Measurements from ENCODE around the gene HADH.
A peak's percentile ranks its signal among the peaks of the same experiment; 100 is the strongest.
"Not testable (repeated sequence)": the region's sequence is repeated elsewhere in the genome, so short reads cannot be mapped to it uniquely, and the experiment has no call there.

HADH gene

DNA sequence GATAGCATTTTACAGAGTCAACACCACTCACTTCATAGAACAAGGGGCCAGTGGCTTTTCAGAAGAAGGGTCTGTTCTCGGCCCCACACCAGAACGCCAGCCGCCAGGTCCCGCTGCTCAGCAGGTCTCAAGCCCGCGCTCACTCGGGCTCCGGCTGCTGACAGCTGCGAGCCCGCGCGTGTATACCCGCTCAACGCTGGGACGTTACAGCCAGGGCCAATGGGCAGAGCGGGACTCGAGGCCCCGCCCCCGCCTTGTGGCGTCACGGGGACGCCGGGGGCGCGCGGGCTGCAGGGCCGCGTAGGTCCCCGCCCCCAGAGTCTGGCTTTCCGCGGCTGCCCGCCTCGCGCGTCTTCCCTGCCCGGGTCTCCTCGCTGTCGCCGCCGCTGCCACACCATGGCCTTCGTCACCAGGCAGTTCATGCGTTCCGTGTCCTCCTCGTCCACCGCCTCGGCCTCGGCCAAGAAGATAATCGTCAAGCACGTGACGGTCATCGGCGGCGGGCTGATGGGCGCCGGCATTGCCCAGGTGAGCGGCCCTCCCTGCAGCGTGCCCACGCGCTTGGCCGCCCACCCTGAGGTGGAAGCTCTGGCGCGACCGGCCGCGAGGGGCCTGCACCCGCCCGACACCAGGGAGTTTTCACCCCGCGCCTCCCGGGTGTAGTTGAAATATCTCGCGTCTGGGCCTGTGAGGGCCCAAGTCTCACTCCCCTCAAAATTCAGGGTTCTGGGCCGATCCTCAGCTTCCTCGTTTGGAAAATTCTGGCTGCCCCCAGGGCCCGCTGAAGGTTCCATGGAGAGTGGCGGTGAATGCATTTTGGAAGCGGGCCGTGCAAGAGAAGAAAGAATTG is at the start of gene HADH:
Gene HADH (plus strand): TSS at position 353 of the 850 bp plus-strand sequence. CDS start 44 bp downstream, at position 397.
- TF ChIP-seq, protein P1, sequence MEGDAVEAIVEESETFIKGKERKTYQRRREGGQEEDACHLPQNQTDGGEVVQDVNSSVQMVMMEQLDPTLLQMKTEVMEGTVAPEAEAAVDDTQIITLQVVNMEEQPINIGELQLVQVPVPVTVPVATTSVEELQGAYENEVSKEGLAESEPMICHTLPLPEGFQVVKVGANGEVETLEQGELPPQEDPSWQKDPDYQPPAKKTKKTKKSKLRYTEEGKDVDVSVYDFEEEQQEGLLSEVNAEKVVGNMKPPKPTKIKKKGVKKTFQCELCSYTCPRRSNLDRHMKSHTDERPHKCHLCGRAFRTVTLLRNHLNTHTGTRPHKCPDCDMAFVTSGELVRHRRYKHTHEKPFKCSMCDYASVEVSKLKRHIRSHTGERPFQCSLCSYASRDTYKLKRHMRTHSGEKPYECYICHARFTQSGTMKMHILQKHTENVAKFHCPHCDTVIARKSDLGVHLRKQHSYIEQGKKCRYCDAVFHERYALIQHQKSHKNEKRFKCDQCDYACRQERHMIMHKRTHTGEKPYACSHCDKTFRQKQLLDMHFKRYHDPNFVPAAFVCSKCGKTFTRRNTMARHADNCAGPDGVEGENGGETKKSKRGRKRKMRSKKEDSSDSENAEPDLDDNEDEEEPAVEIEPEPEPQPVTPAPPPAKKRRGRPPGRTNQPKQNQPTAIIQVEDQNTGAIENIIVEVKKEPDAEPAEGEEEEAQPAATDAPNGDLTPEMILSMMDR (IDR thresholded peaks at IDR 0.05; ENCODE audit: borderline replicate concordance, control extremely low read depth, extremely low read depth, insufficient read depth, missing control alignments): no peak
- peak; percentile 97 for DNase-seq (ENCODE audit: low spot score)
- in situ Hi-C loops (cut with MboI; ENCODE audit: low sequenced_read_pairs, unreplicated experiment): no loop called here

DNA sequence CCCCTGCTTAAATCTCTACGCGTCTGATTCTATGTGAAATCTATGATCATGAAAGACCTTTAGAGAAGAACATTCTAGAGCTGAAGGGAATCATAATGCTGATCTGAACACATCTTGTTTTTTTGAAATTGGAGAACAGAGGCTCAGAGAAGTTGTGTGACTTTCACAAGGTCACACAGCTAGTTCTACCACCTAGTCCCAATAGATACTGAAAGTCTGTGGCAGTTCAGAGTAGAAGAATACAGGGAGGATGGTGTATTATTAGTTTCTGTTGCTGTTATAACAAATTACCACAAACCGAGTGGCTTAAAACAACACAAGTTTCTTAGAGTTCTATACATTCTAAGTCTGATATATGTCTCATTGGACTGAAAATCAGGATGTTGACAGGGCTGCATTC is 43.9 kb upstream of the HADH start:
- in situ Hi-C loops (cut with MboI; ENCODE audit: low sequenced_read_pairs, unreplicated experiment): no loop called here
- TF ChIP-seq, protein P1 (IDR thresholded peaks at IDR 0.05; ENCODE audit: borderline replicate concordance, control extremely low read depth, extremely low read depth, insufficient read depth, missing control alignments): no peak
- DNase-seq (ENCODE audit: low spot score): no peak

DNA sequence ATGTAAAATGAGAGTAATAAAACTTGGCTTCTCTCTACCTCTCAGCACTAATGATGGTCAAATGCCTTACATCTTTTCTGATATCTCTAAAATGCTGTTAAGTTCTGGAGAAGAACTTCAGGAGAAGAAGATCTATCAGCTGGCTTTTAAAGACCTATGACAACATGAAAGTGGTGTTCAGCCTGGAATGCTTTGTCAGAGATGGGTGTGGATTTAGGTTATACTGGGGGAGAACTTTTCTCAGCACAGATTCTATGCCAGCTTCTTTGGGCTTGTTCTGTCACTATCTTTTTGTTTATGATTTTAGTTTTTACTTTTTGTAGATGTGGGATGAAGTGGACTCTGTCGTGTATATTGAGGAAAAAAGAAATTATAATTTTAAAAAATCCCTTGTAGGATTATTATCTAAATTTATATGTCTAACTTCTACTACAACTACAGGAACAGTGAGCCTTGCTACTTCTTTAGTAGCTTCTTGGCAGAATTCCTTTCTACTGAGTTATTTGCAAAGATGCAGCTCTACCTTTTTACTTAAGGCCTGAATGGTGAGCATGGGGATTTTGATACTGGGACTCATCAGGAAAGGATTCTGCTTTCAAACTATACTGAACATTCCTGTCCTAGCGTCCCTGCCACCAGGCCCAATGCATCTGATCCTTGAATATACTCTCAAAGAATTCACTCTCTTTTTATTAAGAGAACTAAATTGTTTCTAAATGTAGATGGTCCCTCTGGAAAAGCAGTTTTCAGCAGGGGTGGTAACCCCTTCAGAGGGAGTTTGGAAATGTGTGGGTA is 38.7 kb upstream of the HADH start:
- in situ Hi-C loops (cut with MboI; ENCODE audit: low sequenced_read_pairs, unreplicated experiment): no loop called here
- DNase-seq (ENCODE audit: low spot score): no peak
- TF ChIP-seq, protein P1 (IDR thresholded peaks at IDR 0.05; ENCODE audit: borderline replicate concordance, control extremely low read depth, extremely low read depth, insufficient read depth, missing control alignments): no peak

DNA sequence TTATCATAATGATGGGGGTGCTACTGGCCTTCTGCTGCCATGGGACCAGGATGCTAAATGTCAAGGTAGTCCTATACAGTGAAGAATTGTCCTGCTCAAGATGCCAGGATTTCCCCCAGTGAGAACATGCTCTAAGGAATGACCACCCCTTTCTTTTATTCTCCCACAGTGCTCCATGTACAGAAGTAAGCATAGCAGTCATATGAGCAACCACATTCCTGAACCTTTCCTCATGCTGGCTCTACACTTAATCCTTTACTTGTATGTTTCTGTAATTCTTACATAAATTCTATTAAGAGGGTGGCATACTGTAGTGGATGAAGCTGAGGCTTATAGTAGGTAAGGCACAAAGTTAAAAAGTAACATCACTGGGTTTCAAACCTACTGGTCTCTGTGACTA is 38.1 kb upstream of the HADH start:
- in situ Hi-C loops (cut with MboI; ENCODE audit: low sequenced_read_pairs, unreplicated experiment): no loop called here
- no peak for DNase-seq (ENCODE audit: low spot score)
- TF ChIP-seq, protein P1 (IDR thresholded peaks at IDR 0.05; ENCODE audit: borderline replicate concordance, control extremely low read depth, extremely low read depth, insufficient read depth, missing control alignments): no peak

DNA sequence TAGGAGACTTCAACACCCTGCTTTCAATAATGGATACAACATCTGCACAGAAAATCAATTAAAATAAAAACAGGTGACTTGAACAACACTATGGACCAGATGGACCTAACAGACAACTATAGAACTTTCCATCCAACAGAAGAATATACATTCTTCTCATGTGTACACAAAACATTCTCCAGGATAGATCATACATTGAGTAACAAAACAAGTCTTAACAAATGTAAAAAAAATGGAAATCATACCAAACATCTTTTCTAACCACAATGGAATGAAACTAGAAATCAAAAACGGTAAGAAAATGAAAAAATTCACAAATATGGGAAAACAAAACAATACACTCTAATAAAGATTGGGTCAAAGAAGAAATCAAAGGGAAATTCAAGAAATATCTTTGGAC is 33.7 kb upstream of the HADH start:
- TF ChIP-seq, protein P1 (IDR thresholded peaks at IDR 0.05; ENCODE audit: borderline replicate concordance, control extremely low read depth, extremely low read depth, insufficient read depth, missing control alignments): no peak
- in situ Hi-C loops (cut with MboI; ENCODE audit: low sequenced_read_pairs, unreplicated experiment): no loop called here
- no peak for DNase-seq (ENCODE audit: low spot score)

DNA sequence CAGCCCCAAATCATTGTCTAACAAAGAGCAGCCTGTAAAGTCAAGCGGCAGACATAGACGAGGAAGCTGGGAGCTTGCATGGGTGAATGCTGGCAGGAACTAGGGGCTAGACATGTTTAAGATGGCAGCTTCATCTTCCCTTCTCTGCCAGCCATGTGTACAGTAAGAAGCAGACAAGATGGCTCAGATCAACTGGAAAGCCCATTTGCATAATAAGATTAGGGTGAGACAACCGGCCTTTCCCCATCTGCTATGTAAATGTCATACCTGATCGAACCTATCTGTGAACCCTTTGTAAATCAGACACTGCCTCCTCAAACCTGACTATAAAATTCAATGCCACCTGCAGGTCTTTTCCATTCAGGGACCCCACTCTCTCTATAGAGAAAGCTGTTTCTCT is 22.8 kb upstream of the HADH start:
- TF ChIP-seq, protein P1 (IDR thresholded peaks at IDR 0.05; ENCODE audit: borderline replicate concordance, control extremely low read depth, extremely low read depth, insufficient read depth, missing control alignments): no peak
- no peak for DNase-seq (ENCODE audit: low spot score)
- in situ Hi-C loops (cut with MboI; ENCODE audit: low sequenced_read_pairs, unreplicated experiment): no loop called here

DNA sequence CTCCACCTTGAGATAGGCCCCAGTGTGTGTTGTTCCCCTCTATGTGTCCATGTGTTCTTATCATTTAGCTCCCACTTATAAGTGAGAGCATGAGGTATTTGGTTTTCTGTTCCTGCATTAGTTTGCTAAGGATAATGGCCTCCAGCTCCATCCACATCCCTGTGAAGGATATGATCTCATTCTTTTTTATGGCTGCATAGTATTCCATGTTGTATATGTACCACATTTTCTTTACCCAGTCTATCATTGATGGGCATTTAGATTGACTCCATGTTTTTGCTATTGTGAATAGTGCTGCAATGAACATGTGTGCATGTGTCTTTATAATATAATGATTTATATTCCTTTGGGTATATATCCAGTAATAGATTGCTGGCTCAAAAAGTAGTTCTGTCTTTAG is 22.2 kb upstream of the HADH start:
- in situ Hi-C loops (cut with MboI; ENCODE audit: low sequenced_read_pairs, unreplicated experiment); DNase-seq (ENCODE audit: low spot score): not testable (repeated sequence)

GRCh38 chr4:107967921-107968320 is 21.8 kb upstream of the HADH start:
- DNase-seq (ENCODE audit: low spot score); in situ Hi-C loops (cut with MboI; ENCODE audit: low sequenced_read_pairs, unreplicated experiment): not testable (repeated sequence)
